GM12801 (cell line): ENCODE data around the gene PICK1.

Source experiments
- TF ChIP-seq, protein P1 (sequence below): IDR thresholded peaks from one replicate; pipeline ENCODE4 v1.5.1; 2011; ENCODE audit warnings: control low read depth; ENCODE audit not compliant: insufficient read length; ENCODE audit errors: extremely low read depth

PICK1 gene

DNA sequence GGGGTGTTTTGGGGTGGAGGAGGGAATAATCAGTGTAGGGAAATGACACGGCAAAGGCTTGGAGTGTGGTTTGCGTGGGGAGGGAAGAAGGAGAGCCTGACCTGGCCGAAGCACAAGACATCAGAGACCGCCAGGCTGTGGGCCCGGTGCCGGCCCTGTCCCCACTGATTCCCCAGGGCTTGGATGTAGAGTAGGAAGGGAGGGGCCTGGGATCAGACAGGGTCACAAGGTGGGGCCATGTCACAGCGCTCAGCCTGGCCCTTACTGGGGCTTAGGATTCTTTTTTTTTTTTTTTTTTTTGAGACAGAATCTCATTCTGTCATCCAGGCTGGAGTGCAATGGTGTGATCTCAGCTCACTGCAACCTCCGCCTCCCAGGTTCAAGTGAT, 9.8 kb downstream of the PICK1 start:
- TF ChIP-seq, protein P1, sequence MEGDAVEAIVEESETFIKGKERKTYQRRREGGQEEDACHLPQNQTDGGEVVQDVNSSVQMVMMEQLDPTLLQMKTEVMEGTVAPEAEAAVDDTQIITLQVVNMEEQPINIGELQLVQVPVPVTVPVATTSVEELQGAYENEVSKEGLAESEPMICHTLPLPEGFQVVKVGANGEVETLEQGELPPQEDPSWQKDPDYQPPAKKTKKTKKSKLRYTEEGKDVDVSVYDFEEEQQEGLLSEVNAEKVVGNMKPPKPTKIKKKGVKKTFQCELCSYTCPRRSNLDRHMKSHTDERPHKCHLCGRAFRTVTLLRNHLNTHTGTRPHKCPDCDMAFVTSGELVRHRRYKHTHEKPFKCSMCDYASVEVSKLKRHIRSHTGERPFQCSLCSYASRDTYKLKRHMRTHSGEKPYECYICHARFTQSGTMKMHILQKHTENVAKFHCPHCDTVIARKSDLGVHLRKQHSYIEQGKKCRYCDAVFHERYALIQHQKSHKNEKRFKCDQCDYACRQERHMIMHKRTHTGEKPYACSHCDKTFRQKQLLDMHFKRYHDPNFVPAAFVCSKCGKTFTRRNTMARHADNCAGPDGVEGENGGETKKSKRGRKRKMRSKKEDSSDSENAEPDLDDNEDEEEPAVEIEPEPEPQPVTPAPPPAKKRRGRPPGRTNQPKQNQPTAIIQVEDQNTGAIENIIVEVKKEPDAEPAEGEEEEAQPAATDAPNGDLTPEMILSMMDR = no peak

DNA sequence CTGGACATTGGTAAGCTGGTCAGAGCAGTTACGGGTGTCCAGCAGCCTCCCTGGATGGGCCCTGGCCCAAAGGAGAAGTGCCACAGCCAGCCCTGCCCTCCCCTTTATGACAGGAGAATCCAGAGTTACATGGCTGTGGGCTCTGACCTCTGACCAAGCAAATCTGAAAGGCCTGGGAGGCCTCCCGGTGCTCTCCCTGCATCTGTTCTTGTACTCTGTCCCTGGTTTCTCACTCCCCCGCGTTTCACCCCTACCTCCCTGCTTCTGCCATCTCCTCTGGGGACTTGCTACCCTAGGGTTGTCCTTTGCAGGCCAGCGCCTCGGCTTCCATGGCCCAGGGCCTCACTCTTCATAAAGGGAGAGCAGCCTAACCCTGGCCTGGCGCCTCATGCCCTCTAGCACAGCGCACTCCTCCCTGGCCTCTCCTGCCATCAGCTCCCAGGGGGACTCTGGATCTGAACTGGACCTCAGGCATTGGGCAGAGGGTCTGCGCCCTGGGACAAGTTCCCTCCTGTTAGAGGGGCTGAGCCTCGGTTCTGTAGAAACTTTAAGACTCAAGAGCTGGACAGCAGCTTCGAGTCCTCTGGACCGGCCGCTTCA, 10.7 kb downstream of the PICK1 start:
- TF ChIP-seq, protein P1 = no peak

DNA sequence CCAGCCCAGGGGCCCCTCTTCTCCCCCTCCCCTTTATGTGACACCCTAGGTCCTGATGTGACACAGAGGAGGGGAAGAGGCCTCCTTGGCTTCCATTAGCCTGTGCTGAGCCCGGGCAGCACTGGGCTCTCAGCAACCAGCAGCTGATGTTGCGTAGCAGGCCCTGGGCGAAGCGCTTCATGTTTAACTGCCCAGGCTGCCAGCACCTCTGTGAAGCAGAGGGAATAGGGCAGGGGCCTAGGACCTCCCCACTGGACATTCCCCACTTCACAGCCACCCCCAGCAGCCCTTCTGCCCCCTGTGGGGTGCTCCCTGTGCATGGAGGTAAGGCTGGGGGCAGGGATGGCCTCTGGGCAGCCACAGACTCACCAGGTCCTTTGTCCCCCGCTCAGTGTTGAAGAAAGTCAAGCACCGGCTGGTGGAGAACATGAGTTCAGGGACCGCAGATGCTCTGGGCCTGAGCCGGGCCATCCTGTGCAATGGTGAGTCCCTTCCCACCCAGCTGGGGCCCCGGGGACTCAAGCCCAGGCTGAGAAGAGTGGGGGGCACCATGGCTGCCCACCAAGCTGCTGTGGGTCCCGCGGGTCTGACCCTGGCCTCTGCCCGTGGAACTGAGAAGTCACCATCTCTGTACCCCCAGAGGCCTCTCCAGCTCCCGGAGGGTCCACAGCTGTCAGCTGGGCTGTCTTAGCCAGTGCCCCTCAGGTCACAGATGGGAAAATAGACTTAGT, 11.6 kb downstream of the PICK1 start:
- TF ChIP-seq, protein P1 = no peak

DNA sequence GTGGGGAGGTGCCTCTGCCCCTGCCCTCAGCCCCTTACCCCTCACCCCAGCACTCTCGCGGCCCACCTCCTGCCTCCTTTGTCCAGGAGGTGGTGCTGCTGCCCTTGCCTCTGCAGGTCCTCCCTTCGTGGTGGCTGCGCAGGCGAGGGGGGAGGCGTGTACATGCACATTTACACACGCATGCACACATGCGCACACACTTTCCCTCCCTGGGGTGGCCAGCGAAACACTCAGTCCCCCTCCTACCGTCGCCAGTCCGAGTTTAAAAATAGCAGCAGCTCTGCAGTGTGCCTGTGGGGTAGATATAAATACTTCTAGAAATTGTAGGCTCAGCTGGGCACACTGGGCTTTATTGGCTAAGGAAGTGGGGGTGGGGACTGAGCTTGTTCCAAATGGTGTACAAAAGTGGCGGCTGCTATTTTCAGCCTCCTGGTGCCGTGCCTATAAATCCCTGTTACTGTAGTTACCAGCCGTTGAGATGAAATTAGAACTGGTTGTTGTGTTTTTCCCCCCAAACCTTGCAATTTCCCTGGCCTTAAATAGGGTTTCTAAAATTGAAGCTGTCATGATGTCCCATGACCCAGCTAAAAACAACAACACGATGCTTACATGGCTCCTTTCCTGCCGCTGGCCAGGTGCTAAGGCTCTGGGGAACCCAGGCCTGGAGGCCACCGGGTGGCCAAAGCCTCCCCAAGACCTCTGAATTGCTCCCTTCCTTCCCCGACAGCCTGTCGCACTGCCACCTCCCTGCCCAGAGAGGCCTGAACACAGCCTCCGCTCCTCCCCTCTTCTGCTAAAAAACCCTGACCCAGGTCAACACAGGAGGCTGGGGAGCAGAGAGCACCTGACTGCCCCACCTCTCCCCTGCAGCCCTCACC, 12.4 kb downstream of the PICK1 start:
- TF ChIP-seq, protein P1 = no peak

DNA sequence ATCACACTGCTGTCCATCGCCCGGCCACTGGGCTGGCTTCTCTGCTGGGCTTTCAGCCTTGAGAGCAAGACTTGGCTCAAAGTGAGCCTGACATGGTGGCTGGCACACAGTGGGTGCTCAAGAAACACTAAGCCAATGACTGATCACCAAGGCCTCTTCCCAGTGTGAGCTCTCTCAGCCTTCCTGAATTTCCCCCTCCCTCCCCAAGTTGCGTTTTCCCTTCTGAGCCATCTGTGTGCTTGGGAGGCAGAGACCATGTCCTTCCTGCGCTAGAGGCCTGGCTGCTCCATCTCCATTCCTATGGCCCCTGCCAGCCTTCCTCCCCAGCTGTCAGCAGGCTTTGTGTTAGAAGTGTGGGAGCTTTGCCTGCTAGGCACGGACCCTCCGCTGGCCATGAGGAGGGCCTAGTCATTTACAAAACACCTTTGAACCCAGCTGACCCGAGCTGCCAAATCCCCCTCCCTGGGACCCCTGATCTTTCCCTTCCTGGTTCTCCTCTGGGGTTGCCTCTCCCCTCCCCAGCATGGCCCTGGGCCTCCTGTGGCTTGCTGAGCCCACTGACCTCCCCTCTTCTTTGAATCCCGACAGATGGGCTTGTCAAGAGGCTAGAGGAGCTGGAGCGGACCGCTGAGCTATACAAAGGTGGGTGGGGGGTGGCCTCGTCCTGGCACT, 13.2 kb downstream of the PICK1 start:
- TF ChIP-seq, protein P1 = no peak

DNA sequence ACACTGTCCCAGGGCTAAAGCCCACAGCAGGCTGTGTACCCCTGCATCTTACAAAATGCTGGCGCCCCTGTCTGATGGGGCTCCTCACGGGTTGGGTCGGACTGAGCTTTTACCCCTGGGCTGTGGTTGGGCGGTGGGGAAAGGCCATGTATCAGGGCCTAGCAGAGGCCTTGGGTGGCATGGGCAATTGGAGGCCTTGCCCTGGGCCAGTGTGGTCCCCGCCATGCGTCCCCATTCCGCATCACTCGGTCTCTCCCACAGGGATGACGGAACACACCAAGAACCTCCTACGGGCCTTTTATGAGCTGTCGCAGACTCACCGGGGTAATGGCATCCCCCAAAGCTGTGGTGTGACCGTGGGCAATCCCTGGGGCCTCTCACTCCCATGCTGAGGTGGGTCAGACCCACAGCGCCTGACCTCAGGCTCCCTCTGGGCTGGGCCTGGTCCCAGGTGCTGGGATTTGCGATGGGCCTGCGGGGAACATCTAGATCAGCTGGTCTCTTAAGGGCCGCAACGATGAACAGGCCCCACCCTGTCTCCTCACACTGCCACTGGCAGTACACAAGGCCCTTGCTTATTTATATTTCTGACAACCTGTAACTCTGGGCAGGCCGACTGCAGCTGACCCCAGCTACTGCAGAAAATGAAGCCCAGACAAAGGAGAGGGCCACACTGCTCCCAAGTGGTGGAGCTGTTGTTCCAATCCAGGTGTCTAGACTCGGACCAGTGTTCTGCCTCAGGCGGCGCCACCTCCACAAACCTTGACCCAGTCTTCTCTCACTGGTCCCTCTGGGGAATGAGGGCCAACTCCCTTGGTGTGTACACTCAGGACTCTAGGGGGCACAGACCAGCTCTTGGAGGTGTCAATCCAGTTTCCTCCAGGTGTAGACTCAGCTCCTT, 14.5 kb downstream of the PICK1 start:
- TF ChIP-seq, protein P1 = no peak
